ENCODE data around the gene IMMP1L.

- TF ChIP-seq CTCF (IDR thresholded peaks at IDR 0.05 in 2 of 3, conservative IDR thresholded peaks at IDR 0.05 in 1 of 3; ENCODE audit: borderline replicate concordance in 1 of 3, insufficient read depth in 1 of 3, low read depth in 2 of 3, low read length in 2 of 3), result no peak
- TF ChIP-seq REST (IDR thresholded peaks at IDR 0.05; ENCODE audit: low read depth), result no peak
- no peak for TF ChIP-seq POLR2A (IDR thresholded peaks at IDR 0.05; ENCODE audit: borderline replicate concordance, extremely low read depth, insufficient read depth, insufficient read length)
- no peak for TF ChIP-seq RAD21 (IDR thresholded peaks at IDR 0.05; ENCODE audit: low read depth)
- no peak for TF ChIP-seq EZH2 (IDR thresholded peaks at IDR 0.05)
- TF ChIP-seq, protein P1, sequence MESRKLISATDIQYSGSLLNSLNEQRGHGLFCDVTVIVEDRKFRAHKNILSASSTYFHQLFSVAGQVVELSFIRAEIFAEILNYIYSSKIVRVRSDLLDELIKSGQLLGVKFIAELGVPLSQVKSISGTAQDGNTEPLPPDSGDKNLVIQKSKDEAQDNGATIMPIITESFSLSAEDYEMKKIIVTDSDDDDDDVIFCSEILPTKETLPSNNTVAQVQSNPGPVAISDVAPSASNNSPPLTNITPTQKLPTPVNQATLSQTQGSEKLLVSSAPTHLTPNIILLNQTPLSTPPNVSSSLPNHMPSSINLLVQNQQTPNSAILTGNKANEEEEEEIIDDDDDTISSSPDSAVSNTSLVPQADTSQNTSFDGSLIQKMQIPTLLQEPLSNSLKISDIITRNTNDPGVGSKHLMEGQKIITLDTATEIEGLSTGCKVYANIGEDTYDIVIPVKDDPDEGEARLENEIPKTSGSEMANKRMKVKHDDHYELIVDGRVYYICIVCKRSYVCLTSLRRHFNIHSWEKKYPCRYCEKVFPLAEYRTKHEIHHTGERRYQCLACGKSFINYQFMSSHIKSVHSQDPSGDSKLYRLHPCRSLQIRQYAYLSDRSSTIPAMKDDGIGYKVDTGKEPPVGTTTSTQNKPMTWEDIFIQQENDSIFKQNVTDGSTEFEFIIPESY (IDR thresholded peaks at IDR 0.05; ENCODE audit: extremely low read depth, insufficient replicate concordance, low read length), result no peak
- TF ChIP-seq POLR2AphosphoS5 (IDR thresholded peaks at IDR 0.05; ENCODE audit: low read depth, low read length), result no peak
- TF ChIP-seq JUND (IDR thresholded peaks at IDR 0.05), result no peak
- TF ChIP-seq FOSL1 (IDR thresholded peaks at IDR 0.05; ENCODE audit: low read depth), result no peak
- no peak for TF ChIP-seq SP1 (IDR thresholded peaks at IDR 0.05; ENCODE audit: low read depth)
- no peak for TF ChIP-seq SIN3A (IDR thresholded peaks at IDR 0.05; ENCODE audit: low read depth)
These were observed 89.8 kb downstream of the IMMP1L start for GRCh38 chr11:31419669-31420068.

Data from HCT116 (cell line).